HL-60 (cell line): ENCODE results near the gene BRWD1.

ENCODE experiments used
- CTCF ChIP-seq: IDR thresholded peaks from one replicate; pipeline ENCODE4 v1.5.1; 2011; ENCODE audit warnings: low read length, control low read depth, inconsistent platforms; ENCODE audit not compliant: insufficient read depth
- POLR2AphosphoS5 ChIP-seq: IDR thresholded peaks from 2 replicates; pipeline ENCODE4 v1.6.1; 2012; ENCODE audit warnings: low read depth
- SPI1 ChIP-seq: IDR thresholded peaks from 2 replicates; pipeline ENCODE4 v1.6.1; 2012; ENCODE audit warnings: low read depth, mild to moderate bottlenecking, borderline replicate concordance

GRCh38 chr21:39183272-39184049 is 130.0 kb downstream of the BRWD1 start, which contains the start of gene PSMG1:
- TF ChIP-seq CTCF (no peak), SPI1 (no peak), POLR2AphosphoS5 (peak; percentile 93)
